ENCODE results near the gene FMO5.
"Not testable (repeated sequence)": the region's sequence is repeated elsewhere in the genome, so short reads cannot be mapped to it uniquely, and the experiment has no call there.

The FMO5 gene

GRCh38 chr1:147238925-147239820 lies 14.0 kb upstream of the FMO5 start:
- DNase-seq (ENCODE audit: low spot score): no peak

GRCh38 chr1:147238053-147238902 lies 13.1 kb upstream of the FMO5 start:
- DNase-seq (ENCODE audit: low spot score): no peak

- no peak for DNase-seq (ENCODE audit: low spot score)
Observed at GRCh38 chr1:147236959-147237791, 12.0 kb upstream of the FMO5 start.

GRCh38 chr1:147236448-147236847 lies 11.3 kb upstream of the FMO5 start:
- DNase-seq (ENCODE audit: low spot score): no peak

GRCh38 chr1:147235822-147236221 lies 10.7 kb upstream of the FMO5 start:
- no peak for DNase-seq (ENCODE audit: low spot score)

- not testable (repeated sequence) for DNase-seq (ENCODE audit: low spot score)
Observed at GRCh38 chr1:147233903-147234302, 8.8 kb upstream of the FMO5 start.

- not testable (repeated sequence) for DNase-seq (ENCODE audit: low spot score)
Observed at GRCh38 chr1:147231032-147231431, 5.9 kb upstream of the FMO5 start.

GRCh38 chr1:147223740-147224615 lies 1.2 kb downstream of the FMO5 start:
- no peak for DNase-seq (ENCODE audit: low spot score)

GRCh38 chr1:147218606-147219005 lies 6.5 kb downstream of the FMO5 start:
- no peak for DNase-seq (ENCODE audit: low spot score)

- no peak for DNase-seq (ENCODE audit: low spot score)
Observed at GRCh38 chr1:147217141-147217540, 8.0 kb downstream of the FMO5 start.

GRCh38 chr1:147216124-147216523 lies 9.0 kb downstream of the FMO5 start:
- no peak for DNase-seq (ENCODE audit: low spot score)

- DNase-seq (ENCODE audit: low spot score): no peak
Observed at GRCh38 chr1:147215540-147215916, 9.6 kb downstream of the FMO5 start.

GRCh38 chr1:147214842-147215539 lies 10.1 kb downstream of the FMO5 start:
- DNase-seq (ENCODE audit: low spot score): no peak

- no peak for DNase-seq (ENCODE audit: low spot score)
Observed at GRCh38 chr1:147214325-147214724, 10.8 kb downstream of the FMO5 start.

- DNase-seq (ENCODE audit: low spot score): no peak
Observed at GRCh38 chr1:147213271-147213670, 11.9 kb downstream of the FMO5 start.

- DNase-seq (ENCODE audit: low spot score): no peak
Observed at GRCh38 chr1:147211577-147211976, 13.6 kb downstream of the FMO5 start.

GRCh38 chr1:147210987-147211386 lies 14.2 kb downstream of the FMO5 start:
- DNase-seq (ENCODE audit: low spot score): no peak

GRCh38 chr1:147209825-147210821 lies 15.0 kb downstream of the FMO5 start:
- no peak for DNase-seq (ENCODE audit: low spot score)

- DNase-seq (ENCODE audit: low spot score): no peak
Observed at GRCh38 chr1:147208619-147209018, 16.5 kb downstream of the FMO5 start.

Measured in AG08395 (cell line).